ENCODE data around the gene OVCA2.
A peak's percentile ranks its signal among the peaks of the same experiment; 100 is the strongest.

OVCA2 gene

GRCh38 chr17:2027528-2028233, 14.1 kb upstream of the OVCA2 start:
- TF ChIP-seq CTCF (IDR thresholded peaks at IDR 0.05; ENCODE audit: low read depth, low read length), result no peak
- no peak for DNase-seq (ENCODE audit: low read depth, low spot score)
- in situ Hi-C loops (cut with HindIII; ENCODE audit: low sequenced_read_pairs), result loop anchor here (25.0 kb wide), 1 partner anchor 115 kb away; no protein-coding TSS in a partner anchor
- no peak overlapping the region for H3K4me3 ChIP-seq (ENCODE audit: low read depth, low read length)

GRCh38 chr17:2028234-2028614, 13.6 kb upstream of the OVCA2 start:
- H3K4me3 ChIP-seq (ENCODE audit: low read depth, low read length), result no peak overlapping the region
- no peak for DNase-seq (ENCODE audit: low read depth, low spot score)
- in situ Hi-C loops (cut with HindIII; ENCODE audit: low sequenced_read_pairs), result loop anchor here (25.0 kb wide), 1 partner anchor 116 kb away; no protein-coding TSS in a partner anchor
- no peak for TF ChIP-seq CTCF (IDR thresholded peaks at IDR 0.05; ENCODE audit: low read depth, low read length)

- no peak for DNase-seq (ENCODE audit: low read depth, low spot score)
- H3K4me3 ChIP-seq (ENCODE audit: low read depth, low read length), result no peak overlapping the region
- in situ Hi-C loops (cut with HindIII; ENCODE audit: low sequenced_read_pairs), result loop anchor here (25.0 kb wide), 1 partner anchor 116 kb away; no protein-coding TSS in a partner anchor
- TF ChIP-seq CTCF (IDR thresholded peaks at IDR 0.05; ENCODE audit: low read depth, low read length), result no peak
These were observed 13.1 kb upstream of the OVCA2 start for GRCh38 chr17:2028737-2029136.

- in situ Hi-C loops (cut with HindIII; ENCODE audit: low sequenced_read_pairs), result loop anchor here (25.0 kb wide), 1 partner anchor 118 kb away; no protein-coding TSS in a partner anchor
- no peak for TF ChIP-seq CTCF (IDR thresholded peaks at IDR 0.05; ENCODE audit: low read depth, low read length)
These were observed 11.7 kb upstream of the OVCA2 start, which contains the start of gene DPH1 for GRCh38 chr17:2029911-2030778. TSS of gene DPH1 (plus strand) at chr17:2030153. CDS start at chr17:2030170, 17 bp downstream.

GRCh38 chr17:2030779-2031163, 11.1 kb upstream of the OVCA2 start:
- peak overlapping the region; percentile 99 for H3K4me3 ChIP-seq (ENCODE audit: low read depth, low read length)
- TF ChIP-seq CTCF (IDR thresholded peaks at IDR 0.05; ENCODE audit: low read depth, low read length), result peak; percentile 74
- no peak for DNase-seq (ENCODE audit: low read depth, low spot score)
- in situ Hi-C loops (cut with HindIII; ENCODE audit: low sequenced_read_pairs), result loop anchor here (25.0 kb wide), 1 partner anchor 118 kb away; no protein-coding TSS in a partner anchor

More at GRCh38 chr17:2029911-2030778, 11.7 kb upstream of the OVCA2 start, which contains the start of gene DPH1:
- peak within 1 kb of the TSS; percentile 99 for H3K4me3 ChIP-seq (ENCODE audit: low read depth, low read length)
- peak; percentile 89 for DNase-seq (ENCODE audit: low read depth, low spot score)

GRCh38 chr17:2033153-2033552, 8.7 kb upstream of the OVCA2 start:
- no peak for TF ChIP-seq CTCF (IDR thresholded peaks at IDR 0.05; ENCODE audit: low read depth, low read length)
- DNase-seq (ENCODE audit: low read depth, low spot score), result no peak
- H3K4me3 ChIP-seq (ENCODE audit: low read depth, low read length), result no peak overlapping the region
- in situ Hi-C loops (cut with HindIII; ENCODE audit: low sequenced_read_pairs), result loop anchor here (25.0 kb wide), 1 partner anchor 121 kb away; no protein-coding TSS in a partner anchor

All from astrocyte of the spinal cord (primary cell).